T-helper 22 cell (primary cell): Measurements from ENCODE around the gene DNAJB11.

Experiments
- DNase-seq: peaks from one replicate; pipeline ENCODE4 v3.0.0-alpha.2; 2020; ENCODE audit warnings: low read depth

Gene DNAJB11

GRCh38 chr3:186596568-186597287 is 26.2 kb downstream of the DNAJB11 start:
- no peak for DNase-seq

GRCh38 chr3:186598108-186598784 is 27.7 kb downstream of the DNAJB11 start:
- no peak for DNase-seq

- DNase-seq = no peak
These were observed 28.2 kb downstream of the DNAJB11 start for GRCh38 chr3:186598794-186599141.

GRCh38 chr3:186599142-186599784 is 28.7 kb downstream of the DNAJB11 start:
- DNase-seq = no peak

GRCh38 chr3:186599785-186600166 is 29.3 kb downstream of the DNAJB11 start:
- DNase-seq = no peak

GRCh38 chr3:186600896-186601295 is 30.4 kb downstream of the DNAJB11 start:
- DNase-seq = no peak

GRCh38 chr3:186603159-186603558 is 32.6 kb downstream of the DNAJB11 start:
- no peak for DNase-seq

GRCh38 chr3:186605078-186605477 is 34.6 kb downstream of the DNAJB11 start:
- no peak for DNase-seq

GRCh38 chr3:186605561-186606545 is 35.3 kb downstream of the DNAJB11 start:
- no peak for DNase-seq

- DNase-seq = no peak
These were observed 38.2 kb downstream of the DNAJB11 start for GRCh38 chr3:186608624-186609215.

GRCh38 chr3:186609247-186609868 is 38.8 kb downstream of the DNAJB11 start:
- no peak for DNase-seq

GRCh38 chr3:186612065-186612464 is 41.5 kb downstream of the DNAJB11 start:
- DNase-seq = no peak

- no peak for DNase-seq
These were observed 42.5 kb downstream of the DNAJB11 start, which contains the start of gene AHSG for GRCh38 chr3:186612721-186613636. TSS of gene AHSG (plus strand) at chr3:186613060. CDS start at chr3:186613142, 82 bp downstream.

- no peak for DNase-seq
These were observed 43.2 kb downstream of the DNAJB11 start for GRCh38 chr3:186613637-186614265.

GRCh38 chr3:186614266-186614596 is 43.7 kb downstream of the DNAJB11 start:
- DNase-seq = no peak

- peak; percentile 31 for DNase-seq
These were observed 44.3 kb downstream of the DNAJB11 start for GRCh38 chr3:186614597-186615483.

GRCh38 chr3:186616299-186616617 is 45.7 kb downstream of the DNAJB11 start:
- no peak for DNase-seq

- peak; percentile 66 for DNase-seq
These were observed 46.8 kb downstream of the DNAJB11 start for GRCh38 chr3:186617036-186617946.
